ENCODE measurements around the gene TBC1D13. TPM values are rescaled to one million over a fixed set of nuclear protein-coding genes. Genes with fewer than 3 reads are reported as not detected.

TBC1D13 gene
- total and polyA plus RNA-seq, 10 of the 15 experiments (the other 5 are each of a cell fraction or from before 2014, with no cell fraction given): 3.0 to 23.1 (median 16.5) TPM

DNA sequence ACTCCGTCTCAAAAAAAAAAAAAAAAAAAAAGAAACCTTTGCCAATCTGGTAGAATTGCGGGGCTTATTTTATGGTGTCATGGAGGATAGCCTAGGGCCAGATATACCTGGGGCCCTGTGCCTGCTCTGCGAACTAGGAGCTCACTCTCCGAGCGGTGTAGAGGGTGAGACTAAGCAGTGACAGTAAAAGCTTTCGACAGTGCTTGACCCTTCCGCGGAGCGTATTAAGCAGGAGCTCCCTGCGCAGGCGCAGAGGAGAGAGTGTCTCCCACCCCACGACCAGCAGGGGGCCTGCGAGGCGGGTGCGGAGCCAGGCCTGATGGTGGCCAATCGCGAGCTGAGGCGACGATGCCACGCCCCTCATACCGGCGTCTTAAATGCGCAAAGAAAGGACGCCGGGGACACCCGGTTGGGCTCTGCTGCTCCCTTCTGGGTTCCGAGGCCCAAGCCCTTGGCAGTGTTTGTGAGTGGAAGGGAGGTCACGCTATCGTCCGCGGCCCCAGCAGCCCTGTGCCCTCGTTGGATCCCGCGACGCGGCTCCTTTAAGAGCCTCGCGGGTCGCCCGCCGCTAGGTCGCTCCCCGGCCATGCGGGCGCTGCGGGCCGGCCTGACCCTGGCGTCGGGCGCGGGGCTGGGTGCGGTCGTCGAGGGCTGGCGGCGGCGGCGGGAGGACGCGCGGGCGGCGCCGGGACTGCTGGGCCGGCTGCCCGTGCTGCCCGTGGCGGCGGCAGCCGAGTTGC lies 31.2 kb downstream of the TBC1D13 start, which contains the start of gene ENDOG (continued):
- TF ChIP-seq SMAD5 (IDR thresholded peaks at IDR 0.05; ENCODE audit: low read depth) (no peak), TCF3 (IDR thresholded peaks at IDR 0.05; ENCODE audit: borderline replicate concordance, insufficient read depth, low read depth, low read length) (no peak), CREB1 (IDR thresholded peaks at IDR 0.05; ENCODE audit: low read depth) (peak; percentile 85), CEBPZ (IDR thresholded peaks at IDR 0.05; ENCODE audit: low read depth, low read length) (no peak), GATAD2B (conservative IDR thresholded peaks at IDR 0.05; ENCODE audit: low read depth) (no peak), POLR2AphosphoS2 (IDR thresholded peaks at IDR 0.05; ENCODE audit: low read depth, low read length) (peak; percentile 86; the same call in 1 of the 2 replicates), CTCF (IDR thresholded peaks at IDR 0.05 in 2 of 3, conservative IDR thresholded peaks at IDR 0.05 in 1 of 3; ENCODE audit: control insufficient read depth in 2 of 3, extremely low read depth in 1 of 3, insufficient read depth in 1 of 3, low read depth in 3 of 3, low read length in 3 of 3) (peak; percentile 92 to 100 (median 99)), EGR1 (IDR thresholded peaks at IDR 0.05; ENCODE audit: borderline replicate concordance in 1 of 2, low read depth in 2 of 2, low read length in 2 of 2) (no peak), NFXL1 (IDR thresholded peaks at IDR 0.05; ENCODE audit: borderline replicate concordance) (no peak), RELA (IDR thresholded peaks at IDR 0.05; ENCODE audit: borderline replicate concordance, partially characterized antibody) (no peak), RB1 (IDR thresholded peaks at IDR 0.05; ENCODE audit: borderline replicate concordance) (peak; percentile 50; the same call in 1 of the 2 replicates), FOS (IDR thresholded peaks at IDR 0.05; ENCODE audit: borderline replicate concordance, extremely low read depth, insufficient read length) (no peak), SP1 (IDR thresholded peaks at IDR 0.05; ENCODE audit: low read depth, low read length) (peak; percentile 74), SRF (IDR thresholded peaks at IDR 0.05; ENCODE audit: low read depth in 2 of 2, low read length in 2 of 2) (peak in 1 of 2 experiments; percentile 65; a peak in 1 of 4 replicates), ELK1 (IDR thresholded peaks at IDR 0.05; ENCODE audit: low read depth, low read length) (no peak), WRNIP1 (IDR thresholded peaks at IDR 0.05; ENCODE audit: borderline replicate concordance, low read depth, low read length) (no peak), RAD51 (IDR thresholded peaks at IDR 0.05) (no peak)
- TF ChIP-seq, protein P1, sequence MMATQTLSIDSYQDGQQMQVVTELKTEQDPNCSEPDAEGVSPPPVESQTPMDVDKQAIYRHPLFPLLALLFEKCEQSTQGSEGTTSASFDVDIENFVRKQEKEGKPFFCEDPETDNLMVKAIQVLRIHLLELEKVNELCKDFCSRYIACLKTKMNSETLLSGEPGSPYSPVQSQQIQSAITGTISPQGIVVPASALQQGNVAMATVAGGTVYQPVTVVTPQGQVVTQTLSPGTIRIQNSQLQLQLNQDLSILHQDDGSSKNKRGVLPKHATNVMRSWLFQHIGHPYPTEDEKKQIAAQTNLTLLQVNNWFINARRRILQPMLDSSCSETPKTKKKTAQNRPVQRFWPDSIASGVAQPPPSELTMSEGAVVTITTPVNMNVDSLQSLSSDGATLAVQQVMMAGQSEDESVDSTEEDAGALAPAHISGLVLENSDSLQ (IDR thresholded peaks at IDR 0.05): peak; percentile 63; the same call in 1 of the 2 replicates
- TF ChIP-seq, protein P2, sequence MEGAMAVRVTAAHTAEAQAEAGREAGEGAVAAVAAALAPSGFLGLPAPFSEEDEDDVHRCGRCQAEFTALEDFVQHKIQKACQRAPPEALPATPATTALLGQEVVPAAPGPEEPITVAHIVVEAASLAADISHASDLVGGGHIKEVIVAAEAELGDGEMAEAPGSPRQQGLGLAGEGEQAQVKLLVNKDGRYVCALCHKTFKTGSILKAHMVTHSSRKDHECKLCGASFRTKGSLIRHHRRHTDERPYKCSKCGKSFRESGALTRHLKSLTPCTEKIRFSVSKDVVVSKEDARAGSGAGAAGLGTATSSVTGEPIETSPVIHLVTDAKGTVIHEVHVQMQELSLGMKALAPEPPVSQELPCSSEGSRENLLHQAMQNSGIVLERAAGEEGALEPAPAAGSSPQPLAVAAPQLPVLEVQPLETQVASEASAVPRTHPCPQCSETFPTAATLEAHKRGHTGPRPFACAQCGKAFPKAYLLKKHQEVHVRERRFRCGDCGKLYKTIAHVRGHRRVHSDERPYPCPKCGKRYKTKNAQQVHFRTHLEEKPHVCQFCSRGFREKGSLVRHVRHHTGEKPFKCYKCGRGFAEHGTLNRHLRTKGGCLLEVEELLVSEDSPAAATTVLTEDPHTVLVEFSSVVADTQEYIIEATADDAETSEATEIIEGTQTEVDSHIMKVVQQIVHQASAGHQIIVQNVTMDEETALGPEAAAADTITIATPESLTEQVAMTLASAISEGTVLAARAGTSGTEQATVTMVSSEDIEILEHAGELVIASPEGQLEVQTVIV (IDR thresholded peaks at IDR 0.05; ENCODE audit: borderline replicate concordance, partially characterized antibody): no peak
